Right lung (tissue), 5 donors: ENCODE data around the gene MTIF2. TPM values are rescaled to one million over a fixed set of nuclear protein-coding genes. Genes with fewer than 3 reads are reported as not detected.
"Not testable (repeated sequence)": the region's sequence is repeated elsewhere in the genome, so short reads cannot be mapped to it uniquely, and the experiment has no call there.

Experiments used
- DNase-seq, 2 donors: peaks; one replicate each; pipeline ENCODE4 v3.0.0-alpha.2; 2013
- polyA plus RNA-seq, 5 donors: library from polyadenylated mRNA; unstranded; fragments of 120-200 nt; gene quantifications; one replicate each; pipeline versions ENCODE4 v1.2.1 to v1.2.3, GENCODE V29; 2013; ENCODE audit warnings: inconsistent platforms in 1 of 5, low replicate concordance in 1 of 5; ENCODE audit not compliant: insufficient read length in 5 of 5, insufficient read depth in 1 of 5

MTIF2 gene
- polyA plus RNA-seq, 5 donors = 24.3 to 39.9 (median 33.2) TPM

DNA sequence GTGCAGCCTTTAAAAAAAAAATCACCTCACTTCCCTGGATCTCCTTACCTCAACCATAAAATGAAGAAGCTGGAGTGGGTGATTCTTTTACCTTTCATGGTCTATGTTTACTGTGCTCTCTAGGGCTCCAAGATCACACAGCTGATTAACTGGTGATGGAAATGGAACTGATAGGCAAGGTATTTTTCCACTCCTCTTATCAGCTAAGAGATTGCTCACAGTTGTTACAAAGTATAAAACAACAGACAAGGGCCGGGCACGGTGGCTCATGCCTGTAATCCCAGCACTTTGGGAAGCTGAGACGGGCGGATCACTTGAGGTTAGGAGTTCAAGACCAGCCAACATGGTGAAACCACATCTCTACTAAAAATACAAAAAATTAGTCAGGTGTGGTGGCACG, 22.0 kb downstream of the MTIF2 start:
- DNase-seq = no peak

DNA sequence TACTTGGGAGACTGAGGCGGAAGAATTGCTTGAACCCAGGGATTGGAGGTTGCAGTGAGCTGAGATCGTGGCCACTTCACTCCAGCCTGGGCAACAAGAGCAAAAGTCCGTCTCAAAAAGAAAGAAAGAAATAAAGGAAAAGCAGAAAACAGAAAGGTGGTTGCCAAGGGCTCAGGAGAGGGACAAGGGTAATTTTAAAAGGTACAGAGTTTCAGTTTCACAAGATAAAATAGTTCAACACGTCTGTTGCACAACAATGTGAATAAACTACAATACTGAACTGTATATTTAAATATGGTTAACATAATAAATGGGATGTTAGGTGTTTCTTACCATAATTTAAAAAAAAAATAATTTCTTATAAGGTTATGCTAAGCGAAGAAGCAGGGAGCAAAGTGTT, 23.6 kb downstream of the MTIF2 start:
- DNase-seq = no peak

DNA sequence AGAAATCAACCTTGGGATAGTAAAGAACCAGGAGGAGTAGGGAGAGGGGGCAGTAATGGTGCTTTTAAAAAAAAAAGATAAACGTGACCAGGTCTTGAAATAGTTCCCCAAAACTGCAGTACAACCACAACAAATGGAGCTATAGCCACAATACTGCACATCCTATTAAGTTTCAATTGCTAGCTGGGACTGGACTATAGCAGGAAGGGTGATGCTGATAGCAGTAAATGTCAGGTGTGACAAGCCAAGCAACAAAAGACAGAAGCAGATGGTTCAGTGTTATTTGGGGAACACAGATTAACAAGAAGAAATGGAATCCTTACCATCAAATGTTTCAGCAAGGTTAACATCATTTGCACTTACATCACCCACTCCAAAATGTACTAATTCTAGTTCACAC, 26.4 kb downstream of the MTIF2 start:
- no peak for DNase-seq

DNA sequence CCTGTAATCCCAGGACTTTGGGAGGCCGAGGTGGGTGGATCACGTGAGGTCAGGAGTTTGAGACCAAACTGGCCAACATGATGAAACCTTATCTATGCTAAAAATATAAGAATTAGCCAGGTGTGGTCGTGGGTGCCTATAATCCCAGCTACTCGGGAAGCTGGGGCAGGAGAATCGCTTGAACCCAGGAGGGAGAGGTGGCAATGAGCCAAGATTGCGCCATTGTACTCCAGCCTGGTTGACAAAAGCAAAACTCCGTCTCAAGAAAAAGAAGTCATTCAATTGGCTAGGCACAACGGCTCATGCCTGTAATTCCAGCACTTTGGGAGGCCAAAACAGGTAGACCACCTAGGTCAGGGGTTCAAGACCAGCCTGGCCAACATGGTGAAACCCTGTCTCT, 27.4 kb downstream of the MTIF2 start:
- DNase-seq = not testable (repeated sequence)

DNA sequence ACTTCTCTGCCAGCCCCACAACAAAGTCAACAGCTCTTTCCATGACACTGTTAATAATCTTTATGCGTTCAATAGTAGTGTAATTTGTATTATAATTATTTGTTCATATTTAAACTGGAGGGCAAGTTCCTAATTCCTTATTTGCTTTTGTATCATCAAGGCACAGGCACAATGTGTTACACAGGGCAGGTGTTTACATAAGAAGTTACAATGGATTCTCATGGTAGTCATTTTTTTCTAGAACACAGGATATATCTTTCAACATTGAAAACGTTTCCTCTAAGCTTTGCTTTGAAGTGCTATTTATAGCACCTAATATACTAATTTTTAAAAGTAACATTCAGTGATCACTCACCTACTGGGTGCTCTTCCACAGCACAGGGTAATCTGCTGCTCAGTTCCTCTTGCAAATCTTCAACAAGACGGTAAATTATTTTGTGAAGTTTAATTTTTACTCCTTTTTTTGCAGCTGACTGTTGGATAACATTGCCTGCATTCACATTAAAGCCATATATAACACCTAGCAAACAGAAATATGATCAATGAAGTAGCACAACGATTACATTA, 29.3 kb downstream of the MTIF2 start:
- no peak for DNase-seq

DNA sequence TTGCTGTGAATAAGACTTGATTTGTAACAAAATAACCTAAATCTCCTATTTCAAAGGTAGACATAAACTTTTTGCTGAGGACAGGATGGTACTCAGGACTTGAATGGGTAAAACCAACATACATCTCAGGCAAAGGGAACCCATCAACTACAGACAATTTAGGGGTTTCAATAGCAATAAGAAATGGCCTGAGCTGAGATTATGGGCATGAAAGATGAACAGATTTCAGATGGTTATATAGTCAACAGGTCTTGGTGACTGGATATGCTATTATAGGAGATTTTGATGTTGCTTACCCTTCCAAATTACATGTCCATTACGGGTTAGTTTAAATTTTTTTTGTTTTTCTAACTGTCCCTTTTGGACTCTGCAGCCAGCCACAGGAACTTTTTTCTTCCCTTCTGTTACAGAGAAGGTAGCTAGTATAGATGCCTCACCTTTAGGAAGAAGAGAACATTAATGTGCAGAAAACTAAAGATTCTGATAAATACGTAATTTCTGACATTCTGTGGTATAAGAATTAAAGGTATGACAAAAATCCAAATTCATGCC, 32.0 kb downstream of the MTIF2 start:
- DNase-seq = no peak

DNA sequence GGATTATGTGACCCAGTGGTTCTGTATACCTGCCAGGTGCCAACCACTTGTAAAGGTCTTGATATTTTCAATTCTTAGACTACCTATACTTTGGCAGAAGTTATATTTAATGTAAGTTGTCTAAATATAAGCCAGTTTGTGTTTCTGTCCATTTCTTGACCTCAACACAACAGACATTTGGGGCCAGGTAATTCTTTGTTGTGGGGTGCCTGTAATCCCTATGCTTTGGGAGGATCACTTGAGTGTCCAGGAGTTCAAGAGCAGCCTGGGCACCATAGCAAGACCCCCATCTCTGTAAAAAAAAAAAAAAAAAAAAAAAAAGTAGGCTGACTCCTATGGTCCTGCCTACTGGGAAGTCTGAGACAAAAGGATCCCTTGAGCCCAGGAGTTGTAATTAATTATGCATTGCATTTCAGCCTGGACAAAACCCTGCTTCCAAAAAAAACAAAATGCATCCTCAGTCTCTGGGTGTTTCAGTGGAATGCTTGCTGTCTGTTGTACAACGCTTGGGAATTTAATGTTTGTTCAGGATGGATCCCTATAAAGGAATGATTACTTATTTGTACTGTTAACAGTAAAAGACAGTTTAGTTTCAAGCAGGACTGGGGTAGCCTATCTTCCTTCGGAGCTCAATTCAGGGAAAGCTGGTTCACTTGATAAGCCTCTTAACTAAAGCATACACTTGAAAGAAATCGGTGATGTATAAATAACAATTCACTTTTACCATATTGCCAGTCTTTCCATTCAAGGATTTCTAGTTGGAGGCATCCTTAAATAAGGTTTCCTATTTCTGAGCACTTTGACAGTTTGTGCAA, 33.1 kb downstream of the MTIF2 start:
- no peak for DNase-seq

DNA sequence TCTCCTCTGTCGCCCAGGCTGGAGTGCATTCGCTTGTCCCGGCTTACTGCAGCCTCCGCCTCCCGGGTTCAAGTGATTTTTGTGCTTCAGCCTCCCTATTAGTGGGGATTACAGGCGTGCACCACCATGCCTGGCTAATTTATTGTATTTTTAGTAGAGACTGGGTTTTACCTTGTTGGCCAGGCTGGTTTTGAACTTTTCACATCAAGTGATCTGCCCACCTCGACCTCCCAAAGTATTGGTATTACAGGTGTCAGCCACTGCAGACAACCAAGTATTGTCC, 35.4 kb downstream of the MTIF2 start:
- DNase-seq = no peak

DNA sequence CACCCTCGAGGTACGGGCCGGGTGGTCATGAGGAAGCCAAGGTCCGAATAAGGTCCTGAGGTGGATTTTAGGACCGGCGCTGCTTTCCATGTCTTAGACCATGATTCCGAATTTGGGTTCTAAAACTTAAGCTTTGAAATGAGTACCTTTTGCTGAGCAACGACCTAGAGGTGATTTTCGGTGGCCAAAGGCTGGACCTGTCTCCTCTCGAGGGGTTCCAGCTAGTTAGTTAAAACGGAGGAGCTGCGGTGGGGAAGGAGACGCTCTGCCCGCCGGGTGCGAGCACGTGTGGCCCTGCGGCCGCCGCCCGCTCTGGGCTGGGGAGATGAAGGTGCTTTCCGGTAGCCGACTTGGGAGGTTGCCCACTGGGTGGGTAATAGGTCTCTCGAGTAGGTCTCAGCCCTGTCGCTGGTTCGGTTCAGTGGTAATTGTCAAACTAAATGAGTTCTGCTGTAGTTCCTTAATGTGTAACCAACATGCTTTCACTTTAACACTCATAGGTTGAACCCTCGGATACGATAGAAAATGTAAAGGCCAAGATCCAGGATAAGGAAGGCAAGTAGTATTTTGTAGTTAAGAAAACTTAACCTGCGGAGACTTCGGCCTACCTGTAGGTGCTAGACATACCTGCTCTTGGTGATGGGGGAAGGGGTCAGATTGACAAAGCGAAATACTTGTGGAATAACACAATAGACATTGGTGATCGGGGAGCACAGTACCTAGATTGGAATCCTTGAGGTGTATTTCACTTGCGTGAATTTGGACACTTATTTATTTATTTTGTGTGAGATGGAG, 36.0 kb downstream of the MTIF2 start:
- peak in 1 of 2 donors; percentile 21 for DNase-seq

DNA sequence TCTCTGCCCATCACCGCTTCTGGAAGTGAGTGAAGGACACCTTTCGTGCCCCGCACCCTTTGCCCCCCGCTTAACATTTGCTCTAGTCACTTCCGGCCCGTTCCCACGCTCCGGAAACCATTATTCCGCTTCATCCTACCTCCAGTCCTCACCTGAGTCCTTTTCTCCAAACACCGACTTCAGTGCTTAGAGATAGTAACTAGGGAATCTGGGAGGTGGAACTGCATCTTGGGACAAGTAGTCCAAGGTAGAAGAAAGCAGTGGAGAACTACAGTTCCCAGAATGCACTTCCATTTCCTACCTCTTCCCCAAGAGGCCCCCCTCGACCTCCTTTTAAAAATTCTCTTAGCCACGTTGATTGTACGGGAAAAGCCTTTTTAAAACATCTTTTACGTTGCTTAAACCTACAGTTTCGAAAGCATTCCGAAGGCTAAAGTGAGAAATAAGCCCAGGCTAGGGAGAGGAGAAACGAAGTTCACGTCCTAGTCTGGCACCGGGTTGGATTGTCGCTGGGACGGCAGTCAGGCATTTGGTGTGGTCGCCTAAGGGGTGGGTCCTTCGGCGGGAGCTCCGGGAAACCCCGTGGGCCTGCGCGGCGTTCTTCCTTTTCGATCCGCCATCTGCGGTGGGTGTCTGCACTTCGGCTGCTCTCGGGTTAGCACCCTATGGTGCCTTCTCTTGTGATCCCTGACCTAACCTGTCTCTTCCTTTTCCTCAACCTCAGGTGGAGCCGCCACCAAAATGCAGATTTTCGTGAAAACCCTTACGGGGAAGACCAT, 36.8 kb downstream of the MTIF2 start, which contains the start of the genes CLHC1 and RPS27A:
TSS of gene CLHC1 (minus strand) at position 210 of the 779 bp plus-strand sequence. CDS start 9,882 bp downstream, outside the sequence.
TSS of gene RPS27A (plus strand) at position 605 of the 779 bp plus-strand sequence. CDS start at position 742, 137 bp downstream.
- peak; percentile 94 to 95 for DNase-seq

DNA sequence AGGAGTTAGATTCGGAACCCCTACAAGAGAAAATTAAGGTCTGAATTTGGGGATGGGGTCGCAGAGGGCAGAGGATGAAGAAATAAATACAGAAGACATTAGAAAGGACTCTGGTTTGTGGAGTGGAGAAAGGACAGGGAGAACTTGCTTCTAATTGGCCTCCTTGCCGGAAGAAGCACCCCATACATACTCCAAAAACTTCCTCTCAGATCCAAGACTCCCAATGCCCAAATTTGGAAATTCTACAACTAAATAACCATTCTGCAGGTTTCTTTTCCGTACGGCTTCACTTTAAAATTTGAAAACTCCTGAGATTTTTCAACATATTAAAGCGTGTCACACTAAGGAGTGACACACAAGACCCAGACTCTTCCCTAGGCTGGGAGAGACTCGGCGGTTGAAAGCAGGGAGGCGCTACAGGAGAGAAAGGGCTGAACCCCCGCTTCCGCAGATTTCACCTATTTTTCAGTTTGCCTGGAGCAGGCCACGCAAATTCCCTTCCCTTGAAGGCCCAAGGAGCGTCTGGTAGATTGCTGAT, 37.4 kb downstream of the MTIF2 start:
- no peak for DNase-seq

DNA sequence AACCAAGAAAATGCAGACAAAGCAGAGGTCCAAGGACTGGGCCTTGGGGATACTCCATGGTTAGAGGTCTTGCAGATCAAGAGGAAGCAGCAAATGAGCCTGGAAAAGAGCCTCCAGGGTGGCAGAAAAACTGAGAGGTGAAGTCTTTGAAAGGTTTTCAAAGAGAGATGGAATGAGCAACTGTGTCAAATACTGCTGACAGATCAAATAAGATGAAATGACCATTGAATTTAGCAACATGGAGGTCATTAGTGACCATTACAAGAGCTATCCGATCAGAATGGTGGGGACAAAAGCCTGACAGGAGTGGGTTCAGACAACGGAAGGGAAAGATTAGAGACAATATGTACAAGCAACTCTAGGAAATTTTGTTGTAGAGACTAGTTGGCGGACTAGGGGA, 38.5 kb downstream of the MTIF2 start:
- DNase-seq = no peak

DNA sequence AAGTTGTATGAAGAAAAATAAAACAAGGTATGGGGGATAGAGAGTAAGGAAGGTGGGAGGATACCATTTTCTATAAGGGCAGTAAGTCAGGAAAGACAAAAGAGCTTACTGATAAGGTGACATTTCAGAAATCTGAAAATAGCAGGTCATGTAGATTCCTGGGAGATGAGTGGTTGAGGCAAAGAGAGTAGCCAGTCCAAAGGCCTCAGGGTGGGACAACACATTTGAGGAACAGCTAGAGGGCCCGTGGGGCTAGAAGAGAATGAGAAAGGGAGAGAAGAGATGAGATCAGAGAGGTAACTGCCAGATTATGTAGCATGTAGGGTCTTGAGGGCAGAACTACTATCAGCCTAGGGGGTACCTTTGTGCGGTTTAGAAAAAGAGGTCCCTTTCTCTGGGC, 39.8 kb downstream of the MTIF2 start:
- DNase-seq = no peak

DNA sequence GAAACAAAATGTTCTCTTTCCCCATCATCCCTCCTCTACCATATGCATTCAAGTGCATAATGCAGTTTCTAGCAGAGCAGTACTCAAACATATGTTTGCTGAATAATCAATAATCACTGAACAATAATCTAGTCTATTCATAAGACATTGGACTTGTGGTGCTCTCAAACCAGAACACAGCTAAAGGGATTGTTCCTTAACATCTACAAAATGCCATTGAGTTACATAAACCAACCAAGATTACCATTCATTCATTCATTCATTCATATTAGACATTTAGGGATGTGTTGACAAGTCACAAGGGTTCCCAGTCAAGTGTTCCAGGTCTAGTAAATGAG, 40.8 kb downstream of the MTIF2 start:
- DNase-seq = no peak

DNA sequence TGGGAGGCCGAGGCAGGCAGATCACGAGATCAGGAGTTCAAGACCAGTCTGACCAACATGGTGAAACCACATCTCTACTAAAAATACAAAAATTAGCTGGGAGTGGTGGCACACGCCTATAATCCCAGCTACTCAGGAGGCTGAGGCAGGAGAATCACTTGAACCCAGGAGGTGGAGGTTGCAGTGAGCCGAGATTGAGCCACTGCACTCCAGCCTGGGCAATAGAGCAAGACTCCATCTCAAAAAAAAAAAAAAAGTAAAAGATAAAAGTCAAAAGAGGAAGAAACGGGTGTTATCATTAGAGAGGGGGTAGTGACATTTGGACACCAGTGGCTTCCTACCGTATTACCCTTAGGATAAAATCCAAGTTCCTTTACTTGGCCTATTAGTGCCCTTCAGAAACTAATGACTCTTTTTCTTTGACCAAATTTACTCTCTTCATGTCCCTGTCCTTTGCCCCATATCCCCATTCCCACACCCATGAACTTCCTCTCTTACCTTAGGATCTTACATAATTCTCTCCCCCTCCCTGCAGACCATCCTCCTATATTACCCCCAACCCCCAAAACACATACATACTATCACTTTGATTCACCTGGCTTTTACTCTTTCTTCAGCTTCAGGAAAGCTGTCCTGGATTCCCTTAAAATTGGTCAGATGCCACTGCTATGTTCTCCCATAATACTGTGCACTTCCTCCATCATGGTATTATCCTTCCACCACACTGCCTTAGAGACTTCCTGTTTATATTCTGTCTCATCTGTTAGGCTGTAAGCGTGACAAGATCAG, 41.4 kb downstream of the MTIF2 start:
- DNase-seq = not testable (repeated sequence)

DNA sequence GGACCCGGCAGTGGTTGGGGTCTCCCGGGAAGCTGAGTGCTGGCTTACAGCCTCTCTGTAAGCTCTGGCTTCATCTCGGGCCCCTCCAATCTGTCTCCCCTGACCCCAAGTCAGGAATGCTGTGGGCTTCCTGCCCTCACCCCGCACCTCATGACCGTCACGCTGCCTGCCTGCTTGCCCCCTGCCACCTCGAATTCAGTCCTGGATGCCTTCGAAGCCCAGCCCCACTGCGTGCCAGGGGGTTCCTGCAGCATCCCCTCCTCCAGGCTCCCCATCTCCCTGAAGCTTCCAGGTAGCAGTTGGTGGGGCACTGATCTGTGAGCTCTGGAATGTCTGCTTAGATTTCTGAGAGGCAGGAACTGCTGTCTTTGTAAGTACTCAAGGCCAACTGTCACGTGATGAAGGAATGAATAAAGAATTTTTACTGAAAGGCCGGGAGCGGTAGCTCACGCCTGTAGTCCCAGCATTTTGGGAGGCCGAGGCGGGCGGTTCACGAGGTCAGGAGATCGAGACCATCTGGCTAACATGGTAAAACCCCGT, 43.5 kb downstream of the MTIF2 start:
- no peak for DNase-seq

DNA sequence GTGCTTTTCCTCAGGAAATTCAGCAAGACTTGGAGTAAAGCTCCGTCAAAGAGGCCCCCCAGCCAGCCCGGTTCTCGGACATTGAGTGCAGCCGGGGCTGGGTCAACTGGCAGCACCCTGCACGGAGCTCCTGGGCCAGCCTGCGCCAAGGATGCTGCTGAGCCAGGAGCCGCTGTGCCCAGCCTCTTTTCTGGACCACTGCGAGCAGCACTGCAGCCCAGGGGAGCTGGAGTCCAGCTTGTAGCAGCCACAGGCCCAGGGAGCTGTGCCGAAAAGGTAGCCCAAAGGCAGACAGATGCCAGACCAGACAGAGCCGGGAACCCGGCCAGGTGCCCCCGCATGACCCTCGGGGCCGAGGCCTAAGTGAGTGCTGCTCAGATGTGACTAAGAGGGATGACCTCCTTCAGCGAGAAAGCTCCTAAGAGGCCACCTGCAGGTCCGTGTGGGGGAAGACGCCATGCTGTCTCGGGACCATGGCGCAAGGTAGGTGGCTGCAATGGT, 44.2 kb downstream of the MTIF2 start:
- no peak for DNase-seq

DNA sequence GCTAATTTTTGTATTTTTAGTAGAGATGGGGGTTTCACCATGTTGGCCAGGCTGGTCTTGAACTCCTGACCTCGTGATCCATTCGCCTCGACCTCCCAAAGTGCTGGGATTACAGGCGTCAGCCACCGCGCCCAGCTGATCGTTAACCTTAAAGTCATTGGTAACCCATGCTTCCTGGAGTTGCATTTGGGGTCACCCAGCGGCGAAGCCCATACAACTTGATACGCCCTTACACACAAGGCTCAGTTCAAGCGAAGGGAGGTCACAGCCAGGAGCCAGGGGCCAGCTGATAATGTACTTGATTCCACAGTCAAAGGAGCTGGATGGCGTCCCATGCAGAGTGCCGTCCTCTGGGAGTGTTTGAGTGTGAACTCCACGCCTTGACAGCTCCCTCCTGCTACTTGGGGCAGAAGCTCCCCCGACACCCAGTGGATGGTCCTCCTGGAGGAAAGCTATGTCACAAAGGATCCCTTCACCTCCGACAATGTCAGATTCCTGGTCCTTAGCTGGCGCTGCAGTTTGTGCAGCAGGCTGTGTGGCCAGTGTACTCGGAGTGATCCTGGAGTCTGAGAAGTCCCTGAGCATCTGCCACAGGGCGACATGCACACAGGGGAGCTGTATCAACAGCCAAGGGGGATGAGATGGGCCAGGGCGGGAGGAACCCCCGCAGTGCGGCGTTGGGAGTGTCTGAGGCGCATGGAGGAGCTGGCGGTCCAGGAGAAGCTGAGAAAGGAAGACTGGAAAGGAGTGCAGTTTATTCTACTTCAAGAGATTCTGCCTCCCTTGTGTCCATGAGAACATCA, 44.9 kb downstream of the MTIF2 start:
- no peak for DNase-seq

DNA sequence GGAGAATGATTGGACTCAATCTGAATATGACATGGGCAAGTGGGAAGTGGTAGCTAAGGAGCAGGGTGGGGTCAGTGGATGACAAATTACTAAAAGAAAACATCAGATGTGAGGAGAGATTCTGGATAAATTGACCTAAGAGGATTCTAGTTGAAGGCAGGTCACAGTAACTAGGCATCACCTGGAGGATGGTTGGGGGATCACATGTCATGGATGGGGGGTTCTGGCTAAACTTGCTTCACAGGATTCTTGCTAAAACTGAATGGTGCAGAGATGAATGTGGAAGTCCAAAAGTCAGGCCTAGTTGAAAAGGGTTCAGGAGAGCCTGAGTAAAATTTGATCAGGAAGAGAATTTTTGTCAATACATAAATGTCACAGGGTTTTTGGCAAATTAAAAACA, 55.2 kb downstream of the MTIF2 start:
- no peak for DNase-seq
